Skeletal muscle satellite cell (primary cell): ENCODE data around the gene SRXN1.
A peak's percentile ranks its signal among the peaks of the same experiment; 100 is the strongest.

Experiments
- H3K27me3 ChIP-seq: 2 replicates; pipeline ENCODE4 v1.7.0; 2013; ENCODE audit warnings: low read length; ENCODE audit not compliant: control insufficient read depth, insufficient read depth
- H3K36me3 ChIP-seq: 2 replicates; pipeline ENCODE4 v1.7.0; 2013; ENCODE audit warnings: mild to moderate bottlenecking, control low read depth, low read length; ENCODE audit not compliant: insufficient read depth
- H3K4me1 ChIP-seq: 2 replicates; pipeline ENCODE4 v1.7.0; 2013; ENCODE audit warnings: low read length; ENCODE audit not compliant: control insufficient read depth, insufficient read depth
- H3K4me2 ChIP-seq: 2 replicates; pipeline ENCODE4 v1.7.0; 2013; ENCODE audit warnings: mild to moderate bottlenecking, low read length
- H3K4me3 ChIP-seq: 2 replicates; pipeline ENCODE4 v1.7.0; 2013; ENCODE audit warnings: low read length
- H3K9ac ChIP-seq: 2 replicates; pipeline ENCODE4 v1.7.0; 2013; ENCODE audit warnings: mild to moderate bottlenecking, low read depth, low read length, moderate library complexity
- H3K9me3 ChIP-seq: replicated peaks from 2 replicates; pipeline ENCODE4 v1.7.0; 2013; ENCODE audit warnings: mild to moderate bottlenecking, control low read depth, low read length

Gene SRXN1

DNA sequence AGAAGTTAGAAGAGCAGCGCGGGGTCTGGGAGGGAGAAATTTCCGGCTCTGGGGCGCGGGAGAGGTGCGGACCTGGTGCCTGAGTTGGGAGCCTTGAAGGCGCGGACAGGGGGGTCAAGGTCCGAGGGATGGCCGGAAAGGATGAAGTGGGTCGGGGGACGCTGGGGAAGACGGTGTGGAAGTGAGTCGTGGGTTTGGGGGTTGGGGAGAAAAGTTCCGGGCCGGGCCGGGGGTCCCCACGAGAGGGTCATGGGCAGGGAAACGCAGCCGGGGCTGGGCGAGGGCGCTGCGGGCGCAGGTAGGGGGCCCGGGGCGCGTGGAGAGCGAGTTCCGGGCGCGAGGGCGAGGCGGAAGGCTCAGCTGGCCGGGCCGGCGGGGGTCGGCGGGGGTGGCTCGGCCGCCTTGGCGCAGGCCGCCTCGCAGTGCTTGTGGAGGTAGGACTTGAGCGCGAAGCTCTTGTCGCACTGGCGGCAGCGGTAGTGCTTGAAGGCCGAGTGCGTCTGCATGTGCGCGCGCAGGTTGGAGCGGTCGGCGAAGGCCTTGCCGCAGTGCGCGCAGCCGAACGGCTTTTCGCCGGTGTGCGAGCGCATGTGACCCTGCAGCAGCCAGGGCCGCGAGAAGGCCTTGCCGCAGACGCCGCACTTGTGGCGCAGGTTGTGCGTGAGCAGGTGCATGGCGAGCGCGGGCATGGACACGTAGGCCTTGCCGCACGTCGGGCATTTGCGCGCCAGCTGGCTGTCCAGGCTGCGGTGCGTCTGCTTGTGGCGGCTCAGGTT lies 10.5 kb upstream of the SRXN1 start:
- H3K4me2 ChIP-seq = no peak overlapping the region
- H3K27me3 ChIP-seq = peaks cover 68% of the 10 kb centered on the region
- H3K36me3 ChIP-seq = no peaks in the 10 kb centered on the region
- no peak overlapping the region for H3K9ac ChIP-seq
- H3K4me3 ChIP-seq = no peak overlapping the region
- peaks cover 13% of the 10 kb centered on the region for H3K4me1 ChIP-seq
- no peaks in the 10 kb centered on the region for H3K9me3 ChIP-seq

DNA sequence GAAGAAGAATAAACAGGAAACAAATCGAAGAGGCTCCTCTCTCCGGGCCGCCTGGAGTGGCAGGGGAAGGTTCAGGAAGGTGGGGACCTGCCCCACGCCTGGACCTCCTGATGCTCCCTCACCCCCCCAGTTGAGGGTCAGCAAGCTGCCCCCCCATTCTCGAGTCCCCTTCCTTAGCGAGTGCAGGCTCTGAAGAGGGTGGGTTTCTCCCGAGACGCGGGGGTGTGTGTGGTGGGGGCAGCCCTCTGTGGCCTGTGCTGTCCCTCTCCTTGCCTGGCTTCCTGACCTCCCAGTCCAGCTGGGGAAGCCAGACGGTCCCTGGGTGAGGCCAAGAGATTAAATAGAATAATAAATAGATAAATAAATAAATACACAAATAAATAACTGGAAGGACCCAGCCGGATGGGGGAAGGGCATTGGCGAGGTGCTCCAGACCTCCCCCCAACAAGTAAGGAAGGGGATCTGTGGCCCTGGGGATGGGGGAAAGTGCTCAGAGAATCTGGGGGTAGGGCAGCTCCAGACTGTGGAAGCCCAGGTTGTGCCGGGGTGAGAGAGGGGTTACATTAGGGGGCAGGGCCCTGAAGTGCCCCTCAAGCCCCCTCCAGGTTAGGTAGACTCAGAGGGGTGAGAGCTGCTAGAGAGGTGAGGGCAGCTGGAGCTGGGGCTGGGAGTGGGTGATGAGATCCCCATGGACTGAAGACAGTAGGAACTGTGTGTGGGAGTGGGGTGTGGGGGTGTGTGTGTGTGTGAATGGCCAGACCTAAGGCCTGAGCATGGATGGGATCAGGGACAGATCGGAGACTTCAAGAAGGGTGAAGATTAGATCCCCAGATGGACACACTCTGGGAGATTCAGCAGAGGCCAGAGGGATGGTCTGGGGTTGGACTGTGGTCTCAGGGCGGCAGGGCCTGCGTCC lies 9.5 kb upstream of the SRXN1 start:
- Histone ChIP-seq H3K4me1 (peaks cover 13% of the 10 kb centered on the region), H3K4me2 (no peak overlapping the region), H3K27me3 (peaks cover 67% of the 10 kb centered on the region), H3K9ac (no peak overlapping the region), H3K36me3 (no peaks in the 10 kb centered on the region), H3K4me3 (no peak overlapping the region), H3K9me3 (no peaks in the 10 kb centered on the region)

DNA sequence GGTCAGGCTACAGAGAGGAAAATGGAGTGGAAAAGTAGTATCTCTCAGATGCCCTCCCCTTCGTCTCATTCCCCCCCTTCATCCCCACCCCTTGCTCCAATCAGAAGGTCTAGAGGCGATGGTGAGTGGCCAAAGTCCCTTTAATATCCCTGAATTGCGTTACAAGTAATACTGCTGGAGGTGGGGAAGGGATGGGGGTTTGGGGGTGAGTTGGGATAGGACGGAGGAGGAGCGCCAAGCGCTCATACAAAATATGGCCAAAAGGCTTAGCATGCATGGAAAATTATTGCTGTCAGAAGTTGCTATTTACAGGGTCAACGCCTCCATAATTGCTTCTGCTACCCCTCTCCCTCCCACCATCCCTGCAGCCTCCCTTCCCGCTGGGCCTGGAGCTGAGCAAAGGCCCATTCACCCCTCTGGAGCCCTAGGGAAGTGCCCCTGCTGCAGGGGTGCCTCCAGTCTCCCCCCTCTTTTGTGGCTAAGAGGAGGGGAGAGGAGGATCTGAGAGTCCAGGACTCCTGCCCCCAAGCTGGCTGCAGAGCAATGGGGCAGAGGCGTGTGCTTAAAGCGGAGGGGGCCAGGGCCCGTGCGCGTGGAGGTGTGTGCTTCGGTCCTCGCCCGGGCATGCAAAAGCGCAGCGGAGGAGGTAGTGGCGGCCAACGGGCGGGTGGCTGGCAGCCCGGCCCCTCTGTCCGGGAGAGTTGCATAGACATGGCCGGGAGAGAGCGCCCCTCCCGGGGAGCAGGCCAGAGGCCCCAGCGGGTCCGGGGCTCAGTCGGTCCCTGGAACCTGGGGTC lies 8.7 kb upstream of the SRXN1 start:
- Histone ChIP-seq H3K4me1 (peaks cover 13% of the 10 kb centered on the region), H3K9ac (no peak overlapping the region), H3K4me3 (no peak overlapping the region), H3K36me3 (no peaks in the 10 kb centered on the region), H3K4me2 (no peak overlapping the region), H3K9me3 (no peaks in the 10 kb centered on the region), H3K27me3 (peaks cover 68% of the 10 kb centered on the region)

DNA sequence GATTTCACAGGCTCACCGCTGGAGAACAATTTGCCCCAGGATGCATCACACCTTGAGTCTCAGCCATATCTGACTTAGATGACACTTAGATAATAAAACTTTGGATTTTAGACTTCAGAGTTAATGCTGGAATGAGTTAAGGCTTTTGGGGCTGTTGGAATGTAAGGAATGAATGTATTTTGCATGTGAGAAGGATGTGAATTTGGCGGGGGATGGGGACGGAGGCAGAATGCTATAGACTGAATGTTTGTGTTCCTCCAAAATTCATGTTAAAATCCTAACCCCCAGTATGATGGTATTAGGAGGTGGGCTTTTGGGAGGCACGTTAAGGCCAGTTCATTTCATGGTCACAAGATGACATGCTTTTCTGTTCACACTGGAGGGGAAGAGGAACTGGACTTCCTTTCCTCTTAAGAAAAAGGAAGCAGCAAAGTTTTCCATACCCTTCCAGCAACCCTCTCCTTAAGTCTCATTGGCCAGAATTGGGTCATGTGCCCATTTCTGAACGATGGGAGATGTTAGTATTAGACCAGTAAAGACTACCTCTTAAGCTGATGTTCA lies 5.8 kb upstream of the SRXN1 start:
- Histone ChIP-seq H3K4me2 (no peak overlapping the region), H3K9me3 (no peaks in the 10 kb centered on the region), H3K4me3 (no peak overlapping the region), H3K36me3 (no peaks in the 10 kb centered on the region), H3K4me1 (peaks cover 21% of the 10 kb centered on the region), H3K9ac (no peak overlapping the region), H3K27me3 (peaks cover 42% of the 10 kb centered on the region)

DNA sequence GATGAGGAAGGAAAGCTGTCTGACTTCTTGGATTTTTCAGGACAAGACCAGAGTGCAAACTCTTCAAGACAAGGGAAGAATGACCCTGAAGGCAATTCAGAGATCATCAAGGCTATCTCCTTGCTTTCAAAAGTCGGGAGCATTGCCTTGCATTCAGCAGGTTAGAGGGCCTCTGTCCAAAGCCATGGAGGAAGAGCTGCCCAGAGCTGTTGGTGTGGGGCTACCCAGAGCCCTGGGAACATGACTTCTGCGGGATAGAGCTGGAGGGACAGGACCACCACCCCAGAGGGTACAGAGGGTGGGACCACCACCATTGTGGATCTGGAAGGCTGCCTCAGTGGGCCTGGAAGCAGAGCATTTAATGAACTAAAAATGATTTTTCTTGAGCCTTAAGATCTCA lies 5.2 kb upstream of the SRXN1 start:
- no peaks in the 10 kb centered on the region for H3K36me3 ChIP-seq
- peaks cover 36% of the 10 kb centered on the region for H3K27me3 ChIP-seq
- no peaks in the 10 kb centered on the region for H3K9me3 ChIP-seq
- no peak overlapping the region for H3K9ac ChIP-seq
- H3K4me1 ChIP-seq = peaks cover 24% of the 10 kb centered on the region
- H3K4me2 ChIP-seq = no peak overlapping the region
- no peak overlapping the region for H3K4me3 ChIP-seq

DNA sequence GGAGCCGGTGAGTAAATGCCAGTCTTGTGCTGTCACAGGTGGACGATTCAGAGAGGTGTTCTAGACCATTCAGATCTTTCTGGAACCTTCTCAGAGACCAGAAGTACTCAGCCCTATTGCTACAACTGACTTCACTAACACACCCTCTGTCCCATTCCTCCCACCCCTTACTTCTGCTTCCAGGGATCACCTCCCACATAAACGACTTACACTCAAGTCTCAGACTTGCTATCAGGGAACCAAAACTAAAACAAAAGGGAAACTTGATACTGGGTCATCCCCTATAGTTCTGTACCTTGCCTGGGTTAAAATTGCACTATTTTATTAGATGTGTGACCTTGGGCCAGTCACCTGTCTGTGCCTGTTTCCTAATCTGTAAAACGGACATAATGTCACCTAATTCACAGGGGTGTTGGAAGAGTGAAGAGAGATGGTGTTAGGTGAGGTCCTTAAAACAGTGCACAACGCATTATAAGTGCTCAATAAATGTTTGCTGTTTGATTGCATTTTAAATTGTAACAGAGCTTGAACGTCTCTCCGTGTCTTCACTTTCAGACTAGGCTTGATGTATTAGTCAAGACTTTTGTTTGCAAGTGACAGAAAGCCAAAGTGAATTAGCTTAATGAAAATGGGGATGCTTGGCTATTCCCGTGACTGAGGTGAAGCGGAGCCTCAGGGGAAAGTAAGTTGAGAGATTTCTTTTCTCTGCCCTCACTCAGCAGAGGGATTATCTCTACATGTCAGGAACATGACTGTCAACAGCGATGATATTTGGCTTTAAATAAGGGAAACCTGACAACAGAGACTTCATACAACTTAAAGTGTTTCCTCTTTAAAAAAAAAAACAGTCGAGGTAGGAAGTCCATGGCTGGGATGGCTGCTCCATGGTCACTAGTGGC lies 3.0 kb upstream of the SRXN1 start:
- Histone ChIP-seq H3K4me2 (no peak overlapping the region), H3K27me3 (peaks cover 14% of the 10 kb centered on the region), H3K4me1 (peaks cover 32% of the 10 kb centered on the region), H3K4me3 (no peak overlapping the region), H3K36me3 (peaks cover 2% of the 10 kb centered on the region), H3K9me3 (no peaks in the 10 kb centered on the region), H3K9ac (no peak overlapping the region)

DNA sequence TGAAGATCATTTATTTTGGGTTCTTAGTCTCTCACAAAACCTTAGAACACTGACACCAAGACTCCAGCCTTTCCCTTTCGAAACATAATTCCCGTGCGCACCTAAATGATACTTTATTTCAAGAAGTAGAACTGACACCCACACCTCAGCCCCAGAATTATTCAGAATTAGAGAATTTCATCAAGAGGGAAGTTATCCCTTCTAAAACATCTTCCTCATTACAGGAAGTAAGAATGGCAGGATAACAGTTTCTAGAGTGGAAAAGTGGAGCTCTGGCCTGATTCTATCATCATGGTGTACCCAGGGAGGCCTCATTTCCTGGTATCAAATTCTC lies 1.4 kb upstream of the SRXN1 start:
- Histone ChIP-seq H3K9me3 (no peaks in the 10 kb centered on the region), H3K27me3 (peaks cover 11% of the 10 kb centered on the region), H3K4me2 (no peak overlapping the region), H3K9ac (no peak overlapping the region), H3K36me3 (peaks cover 15% of the 10 kb centered on the region), H3K4me1 (peaks cover 28% of the 10 kb centered on the region), H3K4me3 (no peak overlapping the region)

DNA sequence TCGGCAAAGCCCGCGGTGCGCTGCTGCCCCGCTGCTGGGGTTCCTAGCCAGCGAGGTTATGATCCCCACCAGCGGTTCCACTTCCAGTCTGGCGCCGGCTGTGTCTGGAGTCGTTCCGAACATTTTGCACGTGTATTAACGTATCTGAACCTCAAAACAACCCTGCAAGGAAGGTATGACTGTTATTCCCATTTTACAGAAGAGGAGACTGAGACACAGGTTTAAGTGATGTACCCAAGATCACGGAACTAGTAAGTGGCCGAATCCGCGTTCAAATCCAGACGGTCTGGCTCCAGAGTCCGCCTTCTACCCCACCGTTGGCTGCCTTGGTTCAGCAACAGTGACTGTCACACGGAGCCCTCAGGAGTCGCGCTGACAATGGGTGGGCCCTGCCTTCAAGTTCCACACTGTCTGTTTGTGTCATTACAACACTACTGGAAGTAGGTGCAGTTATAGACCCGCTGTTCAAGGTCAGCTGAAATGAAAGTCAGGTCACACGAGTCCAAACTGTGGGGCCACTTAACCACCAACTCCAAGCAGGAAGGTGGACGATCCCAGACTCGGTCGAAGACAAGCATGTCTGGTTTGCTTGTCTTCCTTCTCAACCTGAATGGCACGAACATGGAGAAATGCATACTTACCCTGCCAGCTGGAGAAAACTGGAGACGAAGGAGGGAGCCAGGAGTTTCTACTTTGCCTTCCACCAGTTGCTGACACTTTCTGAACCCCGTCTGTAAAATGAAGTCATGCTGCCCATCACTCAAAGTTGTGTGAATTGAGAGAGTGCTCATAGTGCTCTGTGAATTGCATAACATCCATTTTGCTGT lies 803 bp upstream of the SRXN1 start:
- peak overlapping the region; percentile 90 for H3K4me3 ChIP-seq
- peak overlapping the region; percentile 79 for H3K4me2 ChIP-seq
- H3K9ac ChIP-seq = peak overlapping the region; percentile 94
- peaks cover 11% of the 10 kb centered on the region for H3K27me3 ChIP-seq
- H3K36me3 ChIP-seq = peaks cover 18% of the 10 kb centered on the region
- H3K4me1 ChIP-seq = peaks cover 26% of the 10 kb centered on the region
- H3K9me3 ChIP-seq = no peaks in the 10 kb centered on the region

DNA sequence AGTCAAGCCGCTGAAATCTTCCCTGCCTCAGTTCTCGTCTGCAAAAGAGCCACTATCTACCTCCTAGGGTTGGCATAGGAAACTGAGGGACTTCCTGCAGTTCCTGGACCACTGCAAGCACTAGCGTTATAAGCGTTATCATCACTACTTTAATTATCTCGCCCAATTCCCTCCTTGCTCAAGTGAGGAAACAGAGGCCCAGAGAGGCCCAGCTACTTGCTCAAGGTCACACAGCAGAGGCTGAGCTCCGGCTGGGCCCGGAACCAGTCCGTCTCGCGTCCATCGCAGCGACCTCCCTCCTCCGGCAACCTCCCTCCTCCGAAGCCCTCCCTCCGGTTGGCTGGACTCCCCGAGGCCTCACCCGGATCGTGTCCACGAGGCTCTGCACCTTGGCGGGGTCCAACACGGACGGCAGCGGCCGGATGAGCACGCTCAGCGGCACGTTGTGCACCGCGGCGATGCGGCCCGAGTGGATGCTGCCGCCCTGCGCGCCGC lies 338 bp downstream of the SRXN1 start:
- Histone ChIP-seq H3K27me3 (peaks cover 3% of the 10 kb centered on the region), H3K9me3 (no peaks in the 10 kb centered on the region), H3K4me3 (peak overlapping the region; percentile 90), H3K9ac (peak overlapping the region; percentile 94), H3K4me1 (peaks cover 25% of the 10 kb centered on the region), H3K4me2 (peak overlapping the region; percentile 92), H3K36me3 (peaks cover 29% of the 10 kb centered on the region)
